BJ (cell line): Measurements from ENCODE around the gene SORCS2. TPM values are rescaled to one million over a fixed set of nuclear protein-coding genes. Genes with fewer than 3 reads are reported as not detected.

ENCODE experiments used
- CTCF ChIA-PET: fragments of 350-600 bp; formaldehyde crosslinking; extraction: SDS; loops from one replicate; lab custom pipeline; 2021; ENCODE audit warnings: antibody characterized with exemption, inconsistent platforms; lab: Yijun Ruan, JAX
- POLR2A ChIA-PET: fragments of 300-600 bp; sonication (Branson Sonifier 250); formaldehyde crosslinking; extraction: SDS; loops from one replicate; lab custom pipeline; 2021; ENCODE audit warnings: antibody characterized with exemption; lab: Charles Lee
- DNase-seq: peaks from one replicate; pipeline ENCODE4 v3.0.0-alpha.2; 2011; ENCODE audit warnings: low read depth
- H3K27me3 ChIP-seq: 2 replicates; pipeline ENCODE4 v1.6.0; 2011; ENCODE audit warnings: low read length; ENCODE audit not compliant: control insufficient read depth, insufficient read depth
- H3K36me3 ChIP-seq: 2 replicates; pipeline ENCODE4 v1.5.1; 2011; ENCODE audit warnings: low read length; ENCODE audit not compliant: control insufficient read depth, insufficient read depth
- H3K4me3 ChIP-seq: 2 replicates; pipeline ENCODE4 v1.5.1; 2011; ENCODE audit warnings: low read depth, mild to moderate bottlenecking, control low read depth, low read length
- polyA plus RNA-seq: library from polyadenylated mRNA; depleted of rRNA; stranded (reverse); fragments of >200 nt; gene quantifications from 2 replicates; pipeline ENCODE4 v1.2.3, GENCODE V29; 2011
- TF ChIP-seq, protein P1 (sequence below): IDR thresholded peaks from 2 replicates; pipeline ENCODE4 v1.5.1; 2011; ENCODE audit warnings: low read depth, mild to moderate bottlenecking, control low read depth, inconsistent platforms, low read length, moderate library complexity; ENCODE audit not compliant: insufficient read depth

The SORCS2 gene
- polyA plus RNA-seq, 1 experiment: 0.63 TPM

DNA sequence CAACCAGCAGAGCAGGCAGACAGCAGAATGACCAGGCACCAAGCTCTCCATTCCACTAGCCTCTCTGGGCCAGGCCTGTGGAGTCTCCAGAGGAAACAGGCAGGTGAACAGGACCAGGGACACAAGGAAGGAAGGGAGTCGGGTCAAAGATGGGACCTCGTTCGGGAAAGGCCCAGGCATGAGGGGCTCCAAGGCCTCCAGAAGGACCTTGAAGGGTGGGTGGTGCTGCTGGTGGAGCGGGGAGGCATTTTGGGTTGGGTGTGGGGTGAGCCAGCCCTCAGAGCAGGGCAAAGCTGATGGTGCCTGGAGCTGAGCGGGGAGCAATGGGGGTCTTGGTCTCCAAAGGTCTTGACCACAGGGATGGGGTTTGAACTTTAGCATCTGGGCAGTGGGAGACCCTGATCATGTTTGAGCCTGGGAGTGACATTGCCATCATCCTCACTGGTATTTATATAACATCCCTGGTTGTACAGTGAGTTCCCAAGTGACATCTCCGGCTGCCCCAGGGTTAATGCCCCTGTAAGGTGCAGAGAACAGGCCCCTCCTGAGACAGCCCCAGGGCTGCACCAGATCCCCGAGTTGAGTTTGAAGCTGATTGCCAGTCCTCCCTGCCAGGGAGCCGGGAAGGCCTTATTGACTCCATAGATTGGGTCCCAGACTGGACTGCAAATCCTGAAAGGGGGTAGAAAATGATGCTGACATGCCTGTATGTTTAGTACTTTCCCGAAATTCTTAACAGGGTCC lies 189.7 kb downstream of the SORCS2 start:
- no peaks in the 10 kb centered on the region for H3K36me3 ChIP-seq
- ChIA-PET POLR2A (no interaction called here), CTCF (no interaction called here)
- no peak overlapping the region for H3K4me3 ChIP-seq
- TF ChIP-seq, protein P1, sequence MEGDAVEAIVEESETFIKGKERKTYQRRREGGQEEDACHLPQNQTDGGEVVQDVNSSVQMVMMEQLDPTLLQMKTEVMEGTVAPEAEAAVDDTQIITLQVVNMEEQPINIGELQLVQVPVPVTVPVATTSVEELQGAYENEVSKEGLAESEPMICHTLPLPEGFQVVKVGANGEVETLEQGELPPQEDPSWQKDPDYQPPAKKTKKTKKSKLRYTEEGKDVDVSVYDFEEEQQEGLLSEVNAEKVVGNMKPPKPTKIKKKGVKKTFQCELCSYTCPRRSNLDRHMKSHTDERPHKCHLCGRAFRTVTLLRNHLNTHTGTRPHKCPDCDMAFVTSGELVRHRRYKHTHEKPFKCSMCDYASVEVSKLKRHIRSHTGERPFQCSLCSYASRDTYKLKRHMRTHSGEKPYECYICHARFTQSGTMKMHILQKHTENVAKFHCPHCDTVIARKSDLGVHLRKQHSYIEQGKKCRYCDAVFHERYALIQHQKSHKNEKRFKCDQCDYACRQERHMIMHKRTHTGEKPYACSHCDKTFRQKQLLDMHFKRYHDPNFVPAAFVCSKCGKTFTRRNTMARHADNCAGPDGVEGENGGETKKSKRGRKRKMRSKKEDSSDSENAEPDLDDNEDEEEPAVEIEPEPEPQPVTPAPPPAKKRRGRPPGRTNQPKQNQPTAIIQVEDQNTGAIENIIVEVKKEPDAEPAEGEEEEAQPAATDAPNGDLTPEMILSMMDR: no peak
- peaks cover 12% of the 10 kb centered on the region for H3K27me3 ChIP-seq
- no peak for DNase-seq

DNA sequence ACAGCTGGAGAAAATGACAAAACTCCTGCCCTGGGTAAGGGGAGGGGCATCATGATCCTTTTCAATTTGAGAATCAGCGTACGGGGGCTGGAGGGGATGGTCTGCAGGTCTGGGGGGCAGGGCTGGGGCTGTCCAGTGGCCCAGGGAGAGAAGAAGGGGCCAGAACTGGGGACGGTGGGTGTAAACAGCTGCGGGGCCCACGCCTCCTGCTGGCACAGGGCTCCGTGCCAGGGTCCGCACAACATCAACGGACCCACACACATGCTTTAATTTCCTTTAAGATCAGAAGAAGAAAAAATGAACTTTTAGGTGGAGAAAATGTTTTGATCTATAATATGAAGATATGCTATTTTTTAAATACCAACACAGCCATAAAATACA lies 190.3 kb downstream of the SORCS2 start:
- no peak for DNase-seq
- no peaks in the 10 kb centered on the region for H3K36me3 ChIP-seq
- TF ChIP-seq, protein P1: no peak
- ChIA-PET POLR2A (no interaction called here), CTCF (no interaction called here)
- peaks cover 8% of the 10 kb centered on the region for H3K27me3 ChIP-seq
- H3K4me3 ChIP-seq: no peak overlapping the region

DNA sequence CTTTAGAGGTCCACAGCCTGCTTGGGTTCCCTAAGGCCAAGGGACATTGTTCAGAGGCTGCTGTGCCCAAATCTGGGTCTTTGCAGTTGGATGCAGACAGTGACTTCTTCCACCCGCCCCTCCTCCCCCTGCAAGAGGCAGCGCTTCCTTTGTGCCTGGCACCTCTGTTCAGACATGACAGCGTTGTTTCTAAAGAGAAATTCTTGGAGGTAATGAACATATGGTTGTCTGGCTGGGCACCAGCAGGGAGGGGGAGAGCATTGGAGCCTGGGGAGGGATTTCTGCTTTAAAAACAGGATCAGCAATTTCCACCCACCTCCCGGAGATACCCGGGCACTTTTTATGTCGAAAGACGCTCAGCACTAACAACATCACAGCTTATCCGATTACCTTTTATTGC lies 190.9 kb downstream of the SORCS2 start:
- no peaks in the 10 kb centered on the region for H3K36me3 ChIP-seq
- CTCF ChIA-PET: no interaction called here
- H3K4me3 ChIP-seq: no peak overlapping the region
- POLR2A ChIA-PET: no interaction called here
- H3K27me3 ChIP-seq: peaks cover 8% of the 10 kb centered on the region
- no peak for DNase-seq
- TF ChIP-seq, protein P1: no peak

DNA sequence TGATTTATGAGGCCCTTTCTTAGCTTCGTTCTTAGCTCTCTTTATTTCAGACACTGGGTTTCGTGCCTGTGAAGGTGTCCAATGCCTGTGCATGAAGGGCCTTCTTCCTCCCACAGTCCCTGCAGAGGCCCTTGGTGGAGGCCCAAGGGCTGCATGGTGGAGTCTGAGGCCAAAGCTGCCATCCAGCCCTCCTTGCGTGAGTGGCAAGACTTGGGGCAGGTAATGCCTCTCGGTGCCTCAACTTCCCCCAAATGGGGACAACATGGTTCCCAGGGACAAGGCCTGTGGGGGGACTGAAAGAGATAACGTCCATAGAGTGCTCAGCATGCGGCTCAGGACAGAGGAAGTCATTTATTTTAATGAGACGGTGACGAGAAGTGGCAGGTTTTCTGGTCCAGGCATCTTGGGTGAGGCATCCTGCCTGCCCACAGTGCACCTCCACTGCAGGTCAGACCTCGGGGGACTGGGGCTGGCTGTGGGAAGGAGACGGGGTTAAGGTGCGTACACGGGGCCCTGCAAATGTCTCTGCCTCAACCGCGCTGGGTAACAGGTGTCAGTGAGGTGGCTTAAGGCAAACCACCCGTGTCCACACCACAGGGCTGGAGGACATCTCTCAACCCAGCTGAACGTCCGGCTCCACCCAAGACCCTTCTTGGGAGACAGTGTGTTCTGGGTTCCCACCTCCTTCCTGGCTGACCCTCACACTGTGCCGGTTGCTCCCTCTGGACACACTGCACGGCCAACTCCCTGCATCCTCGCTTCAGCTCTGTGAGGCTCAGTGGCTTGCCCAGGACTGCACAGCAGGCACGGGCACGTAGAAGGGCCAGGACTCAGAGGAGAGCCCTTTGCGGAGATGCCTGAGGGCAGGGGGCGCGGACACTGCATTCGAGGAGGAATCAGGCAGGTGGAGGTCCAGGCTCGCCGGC lies 191.9 kb downstream of the SORCS2 start:
- no peak for DNase-seq
- no peaks in the 10 kb centered on the region for H3K36me3 ChIP-seq
- H3K27me3 ChIP-seq: peaks cover 2% of the 10 kb centered on the region
- no peak overlapping the region for H3K4me3 ChIP-seq
- TF ChIP-seq, protein P1: no peak
- ChIA-PET POLR2A (no interaction called here), CTCF (no interaction called here)
